Thoracic aorta (tissue), 2 donors: ENCODE data around the gene COL3A1. TPM values are rescaled to one million over a fixed set of nuclear protein-coding genes. Genes with fewer than 3 reads are reported as not detected.
A peak's percentile ranks its signal among the peaks of the same experiment; 100 is the strongest.

Experiments
- ATAC-seq: fragments of 150-250 bp; one replicate; pipeline ENCODE4 v1.8.0; 2017; ENCODE audit warnings: low read depth; ENCODE audit not compliant: insufficient number of reproducible peaks, low FRiP score
- DNase-seq: peaks from one replicate; pipeline ENCODE4 v3.0.0-alpha.2; 2020; ENCODE audit warnings: low spot score
- H3K27ac ChIP-seq, 2 donors: fragments of 200-600 bp; sonication (generic); 1 replicate in 1 of 2; 2 replicates in 1 of 2; pipeline ENCODE4 v1.5.1; 2016; ENCODE audit warnings: mild to moderate bottlenecking in 2 of 2, moderate library complexity in 2 of 2
- H3K27me3 ChIP-seq: fragments of 200-600 bp; sonication (generic); replicated peaks from 2 replicates; pipeline ENCODE4 v1.6.0; 2016; ENCODE audit warnings: mild to moderate bottlenecking; ENCODE audit not compliant: insufficient read depth
- H3K36me3 ChIP-seq: fragments of 200-600 bp; sonication (generic); one replicate; pipeline ENCODE4 v1.5.1; 2016
- H3K4me1 ChIP-seq, 2 donors: fragments of 200-600 bp; sonication (generic); 1 replicate in 1 of 2; 2 replicates in 1 of 2; pipeline versions ENCODE4 v1.5.1 to v1.6.0; 2016; ENCODE audit warnings: low read depth in 2 of 2, mild to moderate bottlenecking in 1 of 2; ENCODE audit not compliant: control insufficient read depth in 1 of 2
- H3K4me3 ChIP-seq: fragments of 200-600 bp; sonication (generic); 2 replicates; pipeline ENCODE4 v1.5.1; 2016; ENCODE audit warnings: mild to moderate bottlenecking
- H3K9me3 ChIP-seq: fragments of 200-600 bp; sonication (generic); 2 replicates; pipeline ENCODE4 v1.5.1; 2016
- CTCF ChIP-seq: fragments of 200-600 bp; sonication (generic); IDR thresholded peaks from one replicate; pipeline ENCODE4 v1.5.1; 2019; ENCODE audit warnings: antibody characterized with exemption
- total RNA-seq, 2 donors: library from RNA; depleted of rRNA; stranded (reverse); fragments of >200 nt; gene quantifications; one replicate each; pipeline versions ENCODE4 v1.1.0 to v1.2.3, GENCODE V29; 2016

COL3A1 gene
- total RNA-seq, 2 donors from 2014 or later, result 734 to 875 TPM

- Histone ChIP-seq H3K4me1 (peaks cover 3 to 43% of the 10 kb centered on the region in 2 donors), H3K9me3 (no peaks in the 10 kb centered on the region), H3K27me3 (no peaks in the 10 kb centered on the region), H3K4me3 (no peak overlapping the region), H3K27ac (peak overlapping the region in 1 of 2 donors; percentile 43), H3K36me3 (no peaks in the 10 kb centered on the region)
- ATAC-seq (no peak), DNase-seq (no peak)
- no peak for TF ChIP-seq CTCF
Measured at GRCh38 chr2:188966728-188967440, 7.3 kb upstream of the COL3A1 start.

DNA sequence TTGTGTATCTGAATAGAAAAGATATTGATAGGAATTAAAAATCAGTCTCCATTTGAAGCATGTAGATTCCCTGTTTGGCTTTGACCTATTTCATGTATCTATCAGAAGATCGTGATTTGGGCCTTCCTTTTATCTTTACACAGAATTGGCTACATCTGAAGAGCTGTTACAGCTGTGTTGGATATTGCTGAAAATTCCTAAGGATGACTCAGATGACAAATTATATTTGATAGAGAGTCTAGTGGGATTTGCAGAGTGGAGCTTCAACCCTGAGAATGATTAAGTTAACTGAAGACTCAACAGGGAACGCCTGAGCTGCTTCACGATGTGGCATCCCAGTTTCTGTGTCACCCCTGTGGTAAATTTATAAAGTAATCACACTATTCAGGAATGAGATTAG lies 4.9 kb upstream of the COL3A1 start:
- H3K27me3 ChIP-seq, result no peaks in the 10 kb centered on the region
- no peaks in the 10 kb centered on the region for H3K36me3 ChIP-seq
- peaks cover 3 to 43% of the 10 kb centered on the region in 2 donors for H3K4me1 ChIP-seq
- H3K9me3 ChIP-seq, result no peaks in the 10 kb centered on the region
- no peak overlapping the region for H3K27ac ChIP-seq
- no peak for DNase-seq
- no peak for TF ChIP-seq CTCF
- no peak for ATAC-seq
- H3K4me3 ChIP-seq, result no peak overlapping the region

DNA sequence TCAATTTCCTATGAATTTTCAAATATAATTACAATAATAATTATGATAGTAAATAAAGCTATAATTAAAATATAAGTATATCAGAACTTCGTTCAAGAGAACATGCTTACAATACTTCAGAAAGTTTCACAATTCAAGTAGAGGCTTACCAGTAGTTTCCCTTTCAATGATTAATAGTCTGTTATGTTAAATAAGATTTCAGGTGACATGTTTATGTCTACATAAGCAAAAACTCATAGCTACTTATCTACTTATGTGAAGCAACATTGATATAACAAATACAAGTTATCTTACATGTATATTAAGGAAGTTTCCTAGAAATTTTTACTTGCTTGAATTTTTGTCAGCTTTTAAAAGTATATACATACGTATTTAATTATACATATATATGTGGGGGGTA lies 4.5 kb upstream of the COL3A1 start:
- no peak for DNase-seq
- peaks cover 3 to 39% of the 10 kb centered on the region in 2 donors for H3K4me1 ChIP-seq
- no peaks in the 10 kb centered on the region for H3K27me3 ChIP-seq
- H3K27ac ChIP-seq, result no peak overlapping the region
- H3K36me3 ChIP-seq, result no peaks in the 10 kb centered on the region
- no peak for TF ChIP-seq CTCF
- no peak for ATAC-seq
- H3K4me3 ChIP-seq, result no peak overlapping the region
- H3K9me3 ChIP-seq, result no peaks in the 10 kb centered on the region

GRCh38 chr2:188970211-188970610 lies 4.0 kb upstream of the COL3A1 start:
- no peaks in the 10 kb centered on the region for H3K27me3 ChIP-seq
- peaks cover under 1 to 34% of the 10 kb centered on the region in 2 donors for H3K4me1 ChIP-seq
- H3K27ac ChIP-seq, result no peak overlapping the region

GRCh38 chr2:188971432-188971861 lies 2.7 kb upstream of the COL3A1 start:
- no peak for DNase-seq
- H3K36me3 ChIP-seq, result no peaks in the 10 kb centered on the region
- peaks cover 0 to 22% of the 10 kb centered on the region in 2 donors for H3K4me1 ChIP-seq
- no peaks in the 10 kb centered on the region for H3K9me3 ChIP-seq
- peak overlapping the region in 1 of 2 donors; percentile 4 for H3K27ac ChIP-seq
- no peak overlapping the region for H3K4me3 ChIP-seq
- no peaks in the 10 kb centered on the region for H3K27me3 ChIP-seq
- ATAC-seq, result no peak
- TF ChIP-seq CTCF, result no peak

More at GRCh38 chr2:188970211-188970610, 4.0 kb upstream of the COL3A1 start:
- no peak for ATAC-seq
- Histone ChIP-seq H3K4me3 (no peak overlapping the region), H3K36me3 (no peaks in the 10 kb centered on the region), H3K9me3 (no peaks in the 10 kb centered on the region)
- TF ChIP-seq CTCF, result no peak
- no peak for DNase-seq
